GM18519 (cell line): ENCODE measurements around the gene KCNJ9.
A peak's percentile ranks its signal among the peaks of the same experiment; 100 is the strongest.

Source experiments
- ATAC-seq: cut with Tn5 transposase; IDR thresholded peaks from one replicate; pipeline ENCODE4 v1.9.1; 2021; ENCODE audit warnings: mild to moderate bottlenecking, moderate library complexity; ENCODE audit not compliant: unreplicated experiment, low FRiP score

Gene KCNJ9

GRCh38 chr1:160064746-160065145 lies 16.6 kb upstream of the KCNJ9 start:
- ATAC-seq: no peak

DNA sequence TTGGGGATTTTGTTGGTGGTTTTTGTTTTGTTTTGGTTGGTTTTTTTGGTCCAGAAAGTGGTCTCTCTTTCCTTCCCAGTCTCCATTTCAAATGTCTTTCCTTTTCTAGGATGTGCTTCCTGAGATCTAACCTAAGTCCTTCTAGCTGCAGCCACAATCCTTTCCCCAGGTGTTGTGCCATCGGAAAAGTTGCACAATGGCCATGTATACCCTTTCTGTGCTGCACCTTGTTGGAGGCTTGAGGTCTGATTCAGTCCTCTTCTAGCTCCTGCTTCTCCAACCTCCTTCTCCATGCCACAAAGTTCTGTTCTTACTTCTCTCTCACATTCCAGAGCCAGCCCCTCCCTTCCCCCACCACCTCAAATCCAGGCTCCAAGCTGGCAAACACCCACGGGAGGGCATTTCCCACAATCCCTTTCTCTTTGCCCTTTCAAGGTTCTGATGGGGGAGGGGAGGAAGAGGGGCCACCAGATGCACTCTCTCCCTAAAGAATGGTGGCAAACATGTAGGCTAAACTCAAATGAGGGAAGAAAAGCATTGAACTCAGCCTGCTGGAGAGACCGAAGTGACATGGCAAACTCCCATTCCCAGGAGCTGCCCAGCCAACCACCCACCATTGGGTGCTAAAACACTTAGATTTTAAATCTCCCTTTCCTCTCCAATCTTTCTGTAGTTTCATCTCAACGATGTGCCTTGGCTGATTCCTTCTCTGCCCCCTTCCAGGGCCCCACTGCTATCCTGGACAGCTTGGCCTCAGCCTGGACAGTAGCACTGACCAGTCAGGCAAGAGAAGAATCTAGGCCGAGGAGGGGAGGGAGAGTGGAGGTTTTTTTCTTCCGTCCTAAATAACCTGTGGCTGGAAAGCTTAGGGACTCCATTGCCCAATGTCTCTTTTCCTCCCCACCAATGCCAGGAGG lies 14.3 kb upstream of the KCNJ9 start:
- no peak for ATAC-seq

DNA sequence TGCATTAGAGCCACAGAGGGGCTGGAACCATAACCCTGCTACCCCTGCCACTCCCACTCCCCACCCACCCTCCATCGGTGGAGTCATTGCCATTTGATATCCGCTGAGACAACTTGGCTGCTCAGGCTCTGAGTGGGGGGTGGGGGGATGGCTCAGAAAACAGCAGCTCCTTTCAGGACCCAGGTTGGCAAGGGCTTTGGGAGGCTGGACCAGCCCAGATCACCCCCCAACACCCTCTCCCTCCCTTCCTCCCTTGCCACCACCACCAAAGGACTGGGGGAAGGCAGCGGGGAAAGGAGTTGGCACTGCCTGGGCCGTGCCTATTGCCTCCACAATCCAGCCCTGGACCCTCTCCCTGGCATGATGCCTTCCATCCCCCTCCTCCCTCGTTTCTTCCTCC lies 13.1 kb upstream of the KCNJ9 start:
- no peak for ATAC-seq

DNA sequence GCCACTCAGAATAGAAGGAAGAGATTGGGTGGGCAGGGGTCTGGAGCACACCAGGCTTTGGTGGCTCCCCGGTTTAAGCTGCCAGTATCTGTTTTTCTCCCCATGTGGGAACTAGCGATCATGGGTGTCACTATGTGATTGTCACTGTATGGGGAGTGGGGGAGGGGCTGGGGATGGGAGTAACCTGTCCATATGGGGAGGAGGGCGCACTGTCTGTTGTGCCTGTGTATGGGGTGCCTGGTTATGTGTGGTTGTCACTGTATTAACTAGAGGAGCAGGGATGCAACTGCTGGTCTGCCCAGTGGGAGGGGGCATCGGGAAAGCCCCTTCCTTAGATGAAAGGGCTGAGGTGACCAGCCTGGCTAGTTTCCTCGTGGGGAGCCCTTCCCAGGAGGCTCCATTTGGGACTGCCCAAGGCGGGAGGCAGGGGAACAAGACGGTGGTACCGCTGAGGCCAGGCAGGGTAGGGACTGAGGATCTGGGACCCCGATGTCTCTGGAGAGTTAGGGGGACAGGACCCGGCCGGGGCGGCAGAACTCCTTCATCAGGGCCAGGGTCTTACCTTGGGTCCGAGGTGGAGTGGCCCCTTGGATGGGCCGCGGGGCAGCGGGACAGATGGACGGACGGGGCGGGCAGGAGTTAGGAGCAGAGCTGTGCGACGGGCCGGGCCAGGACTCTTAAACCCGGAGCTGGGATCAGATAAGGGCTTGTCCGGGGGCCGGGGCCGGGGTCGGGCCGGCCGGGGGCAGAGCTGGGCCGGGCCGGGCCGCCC lies 11.7 kb upstream of the KCNJ9 start, which contains the start of gene KCNJ10:
Gene KCNJ10 (minus strand): TSS at position 701 of the 772 bp plus-strand sequence. CDS start 27,628 bp downstream, outside the sequence.
- no peak for ATAC-seq

DNA sequence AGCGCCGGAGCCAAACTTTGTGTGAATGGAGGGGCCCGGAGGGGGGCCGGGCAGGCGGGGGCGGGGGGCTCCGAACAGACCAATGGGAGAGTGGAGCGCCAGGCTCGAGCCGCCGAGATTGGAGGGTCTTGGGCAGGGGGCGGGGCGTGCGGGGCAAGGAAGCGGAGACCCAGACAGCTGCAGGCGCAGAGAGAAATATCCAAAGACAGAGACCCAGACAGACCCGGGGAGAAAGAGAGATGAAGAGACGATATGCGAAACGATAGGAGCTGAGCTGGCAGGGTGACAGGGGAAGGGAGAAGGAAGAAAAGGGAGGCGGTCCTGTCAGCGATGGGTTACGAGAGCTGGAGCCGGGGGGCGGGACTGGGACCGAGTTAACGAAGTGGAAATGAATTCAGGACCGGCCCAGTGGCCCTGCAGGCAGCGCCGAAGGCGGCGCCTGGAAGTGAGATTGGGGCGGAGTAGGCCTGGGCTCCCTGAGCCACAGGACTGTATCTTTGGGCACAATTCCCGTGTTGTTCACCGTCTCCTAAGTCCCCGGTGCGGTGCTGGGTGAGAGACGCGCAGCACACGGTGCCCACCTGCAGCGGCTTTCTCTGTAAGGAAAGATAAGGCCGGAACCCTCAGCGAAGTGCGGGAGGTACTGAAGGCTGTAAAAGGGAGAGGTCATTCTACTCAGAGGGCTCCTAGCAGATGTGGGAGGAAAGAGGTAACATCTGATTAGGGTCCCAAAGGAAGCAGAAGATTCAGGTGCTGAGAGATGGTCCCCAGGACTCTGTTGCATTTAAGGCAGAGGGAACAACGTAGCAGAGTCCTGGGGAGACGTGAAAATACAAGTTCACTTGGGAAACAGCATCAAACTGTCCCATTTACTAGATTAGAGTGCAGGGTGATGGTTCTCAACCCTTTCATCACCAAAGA lies 10.8 kb upstream of the KCNJ9 start:
- ATAC-seq: no peak

DNA sequence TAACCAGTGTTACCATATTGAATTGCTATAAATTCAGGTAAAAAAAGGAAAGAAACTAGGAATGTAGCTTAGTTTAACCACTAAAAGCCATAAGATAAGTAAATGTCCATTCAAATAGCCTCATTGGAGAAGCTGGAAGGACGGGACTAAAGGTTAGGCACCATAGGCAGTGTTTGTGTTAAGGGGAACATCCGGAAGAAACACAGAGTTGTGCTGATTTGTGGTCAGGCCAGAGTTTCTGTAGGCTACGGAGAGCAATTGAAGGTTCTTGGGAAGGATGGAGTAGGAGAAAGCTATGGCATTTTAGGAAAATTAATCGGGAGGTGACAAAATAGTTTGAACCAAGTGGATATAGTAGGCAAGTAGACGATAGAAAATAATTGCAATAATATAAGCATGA lies 10.0 kb upstream of the KCNJ9 start:
- no peak for ATAC-seq

GRCh38 chr1:160074865-160075264 lies 6.5 kb upstream of the KCNJ9 start:
- no peak for ATAC-seq

- no peak for ATAC-seq
Observed at GRCh38 chr1:160075836-160076235, 5.5 kb upstream of the KCNJ9 start.

- ATAC-seq: no peak
Observed at GRCh38 chr1:160076295-160076694, 5.0 kb upstream of the KCNJ9 start.

DNA sequence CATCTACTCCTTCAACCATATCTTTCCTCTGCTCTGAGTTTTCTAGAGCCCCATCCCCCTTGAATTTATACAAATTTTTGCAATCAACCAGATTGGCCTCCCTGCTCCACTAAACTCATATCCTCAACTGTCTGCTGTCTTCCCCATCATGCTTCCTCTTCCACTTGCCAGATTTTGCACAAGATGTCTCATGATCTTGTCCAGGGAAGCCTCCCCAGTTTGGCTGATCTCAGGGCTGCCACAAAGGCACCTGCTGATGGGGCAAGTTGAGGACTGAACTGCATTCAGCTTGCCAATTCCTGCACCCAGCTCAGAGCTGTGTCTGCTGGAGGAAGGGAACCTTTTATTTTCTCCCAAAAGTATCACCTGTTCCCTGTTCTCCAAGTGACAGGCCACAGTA lies 3.9 kb upstream of the KCNJ9 start:
- ATAC-seq: no peak

GRCh38 chr1:160078512-160079195 lies 2.7 kb upstream of the KCNJ9 start:
- ATAC-seq: peak; percentile 59

DNA sequence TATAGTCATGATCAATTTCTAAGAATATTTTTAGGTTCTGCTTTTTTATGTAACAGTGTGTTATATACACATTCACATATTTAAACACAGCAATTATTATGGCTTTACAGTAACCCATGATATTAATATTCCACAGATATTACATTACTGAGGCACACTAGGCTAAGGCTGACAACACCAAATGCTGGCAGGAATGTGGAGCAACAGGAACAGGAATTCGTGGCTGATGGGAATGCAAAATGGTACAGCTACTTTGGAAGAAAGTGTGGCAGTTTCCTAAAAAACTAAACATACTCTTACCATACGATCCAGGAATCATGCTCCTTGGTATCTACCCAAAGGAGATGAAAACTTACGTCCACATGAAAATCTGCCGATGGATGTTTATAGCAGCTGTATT lies 1.9 kb upstream of the KCNJ9 start:
- no peak for ATAC-seq

GRCh38 chr1:160080381-160081100 lies 797 bp upstream of the KCNJ9 start:
- no peak for ATAC-seq

- ATAC-seq: no peak
Observed at GRCh38 chr1:160082487-160082886, 1.1 kb downstream of the KCNJ9 start.

GRCh38 chr1:160082926-160083325 lies 1.6 kb downstream of the KCNJ9 start:
- no peak for ATAC-seq

DNA sequence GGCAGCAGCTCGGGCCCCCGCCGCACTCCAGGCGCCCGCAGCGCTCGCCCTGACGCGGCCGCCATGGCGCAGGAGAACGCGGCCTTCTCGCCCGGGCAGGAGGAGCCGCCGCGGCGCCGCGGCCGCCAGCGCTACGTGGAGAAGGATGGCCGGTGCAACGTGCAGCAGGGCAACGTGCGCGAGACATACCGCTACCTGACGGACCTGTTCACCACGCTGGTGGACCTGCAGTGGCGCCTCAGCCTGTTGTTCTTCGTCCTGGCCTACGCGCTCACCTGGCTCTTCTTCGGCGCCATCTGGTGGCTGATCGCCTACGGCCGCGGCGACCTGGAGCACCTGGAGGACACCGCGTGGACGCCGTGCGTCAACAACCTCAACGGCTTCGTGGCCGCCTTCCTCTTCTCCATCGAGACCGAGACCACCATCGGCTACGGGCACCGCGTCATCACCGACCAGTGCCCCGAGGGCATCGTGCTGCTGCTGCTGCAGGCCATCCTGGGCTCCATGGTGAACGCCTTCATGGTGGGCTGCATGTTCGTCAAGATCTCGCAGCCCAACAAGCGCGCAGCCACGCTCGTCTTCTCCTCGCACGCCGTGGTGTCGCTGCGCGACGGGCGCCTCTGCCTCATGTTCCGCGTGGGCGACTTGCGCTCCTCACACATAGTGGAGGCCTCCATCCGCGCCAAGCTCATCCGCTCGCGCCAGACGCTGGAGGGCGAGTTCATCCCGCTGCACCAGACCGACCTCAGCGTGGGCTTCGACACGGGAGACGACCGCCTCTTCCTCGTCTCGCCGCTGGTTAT lies 2.8 kb downstream of the KCNJ9 start:
- no peak for ATAC-seq

DNA sequence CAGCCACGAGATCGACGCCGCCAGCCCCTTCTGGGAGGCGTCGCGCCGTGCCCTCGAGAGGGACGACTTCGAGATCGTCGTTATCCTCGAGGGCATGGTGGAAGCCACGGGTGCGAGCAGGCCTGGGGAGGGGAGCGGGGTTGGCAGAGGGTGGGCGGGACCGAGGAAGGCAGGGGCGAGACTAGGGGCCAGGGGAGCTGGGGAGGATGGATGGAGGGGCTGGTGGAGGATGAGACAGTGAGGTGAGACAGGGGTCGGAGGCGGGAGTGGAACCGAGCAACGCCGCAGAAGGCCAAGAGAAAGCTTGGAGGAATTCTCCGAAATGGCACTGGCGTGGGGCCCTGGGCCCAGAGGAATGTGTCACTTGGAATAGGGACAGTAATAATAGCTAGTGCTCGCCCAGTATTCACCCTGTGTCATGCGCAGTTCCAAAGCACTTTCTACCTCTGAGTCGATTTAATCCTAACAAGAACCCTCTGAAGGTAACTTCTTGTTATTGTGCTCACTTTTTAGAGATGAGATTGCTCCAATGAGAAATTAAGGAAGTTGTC lies 3.5 kb downstream of the KCNJ9 start:
- no peak for ATAC-seq
